ENCODE results near the gene ZNF266. TPM values are rescaled to one million over a fixed set of nuclear protein-coding genes. Genes with fewer than 3 reads are reported as not detected.

ZNF266 gene
- 12.4 TPM for polyA plus RNA-seq (2012; ENCODE audit: insufficient read depth, insufficient read length, low read depth)

DNA sequence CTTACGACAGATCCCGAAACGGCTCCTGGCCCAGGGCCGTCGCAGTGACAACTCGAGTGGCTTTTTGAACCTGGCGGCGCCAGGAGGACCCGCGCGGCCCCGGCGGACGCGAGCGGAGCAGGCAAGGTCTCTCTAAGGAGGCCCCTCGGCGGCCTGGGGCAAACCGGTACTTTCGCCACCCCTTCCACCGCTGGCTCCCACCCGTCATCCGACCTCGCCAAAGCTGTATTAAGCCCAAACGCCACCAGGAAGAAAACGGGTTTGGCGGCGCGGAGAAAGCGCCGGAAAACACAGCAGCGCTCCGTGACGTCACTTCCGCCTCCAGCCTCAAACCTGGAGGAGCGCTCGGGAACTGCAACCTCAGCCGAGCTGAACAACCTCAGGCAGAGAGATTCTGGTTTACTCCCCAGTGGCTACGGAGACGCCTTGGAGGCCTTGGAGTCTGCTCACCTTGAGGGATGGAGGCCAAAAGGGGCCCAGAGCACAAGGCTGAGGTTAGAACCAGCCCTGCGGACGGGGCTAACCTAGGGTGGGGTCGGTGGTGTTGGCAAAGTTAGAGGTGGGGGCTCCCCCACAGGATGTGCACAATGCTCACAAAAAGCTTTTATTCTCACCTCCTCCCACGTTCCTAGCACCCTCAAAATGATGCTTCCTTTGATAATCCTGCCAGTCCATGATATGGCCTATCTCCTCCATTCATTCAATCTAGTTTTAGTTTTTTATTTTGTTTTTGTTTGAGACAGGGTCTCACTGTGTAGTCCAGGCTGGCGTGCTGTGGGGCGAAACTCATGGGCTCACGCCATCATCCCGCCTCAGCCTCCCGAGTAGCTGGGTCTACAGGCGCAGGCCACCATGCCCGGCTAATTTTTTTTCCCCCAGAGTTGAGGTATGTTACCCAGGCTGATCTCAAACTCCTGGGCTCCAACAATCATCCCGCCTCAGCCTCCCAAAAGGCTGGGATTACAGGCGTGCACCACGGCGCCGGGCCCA lies at the start of gene ZNF266:
ZNF266 (minus strand) TSS at position 295 of the 990 bp plus-strand sequence. CDS start 15,484 bp downstream, outside the sequence.
- Histone ChIP-seq H3K27me3 (no peaks in the 10 kb centered on the region), H3K4me3 (ENCODE audit: low read depth, low read length) (peak within 1 kb of the TSS; percentile 92), H3K4me1 (no peaks in the 10 kb centered on the region)

GRCh38 chr19:9485140-9485539 lies 49.8 kb upstream of the ZNF266 start:
- no peak for TF ChIP-seq CTCF (IDR thresholded peaks at IDR 0.05; ENCODE audit: low read depth, low read length)

More for the DNA sequence above, at the start of gene ZNF266:
- TF ChIP-seq CTCF (IDR thresholded peaks at IDR 0.05; ENCODE audit: low read depth, low read length), result peak; percentile 60
- Histone ChIP-seq H3K9me3 (no peaks in the 10 kb centered on the region), H3K36me3 (peaks cover 22% of the 10 kb centered on the region)
- peak; percentile 92 for DNase-seq

GRCh38 chr19:9474975-9475374 lies 39.6 kb upstream of the ZNF266 start:
- no peak for DNase-seq
- H3K9me3 ChIP-seq, result no peaks in the 10 kb centered on the region; the same call in 1 of the 2 replicates
- H3K4me1 ChIP-seq, result no peaks in the 10 kb centered on the region
- H3K4me3 ChIP-seq (ENCODE audit: low read depth, low read length), result no peak overlapping the region
- H3K27me3 ChIP-seq, result no peaks in the 10 kb centered on the region
- peaks cover 17% of the 10 kb centered on the region for H3K36me3 ChIP-seq
- no peak for TF ChIP-seq CTCF (IDR thresholded peaks at IDR 0.05; ENCODE audit: low read depth, low read length)

More at GRCh38 chr19:9485140-9485539, 49.8 kb upstream of the ZNF266 start:
- Histone ChIP-seq H3K4me1 (no peaks in the 10 kb centered on the region), H3K9me3 (no peaks in the 10 kb centered on the region), H3K36me3 (peaks cover 6% of the 10 kb centered on the region; the same call in 1 of the 2 replicates), H3K27me3 (no peaks in the 10 kb centered on the region), H3K4me3 (ENCODE audit: low read depth, low read length) (no peak overlapping the region)
- no peak for DNase-seq

- no peak for DNase-seq
- Histone ChIP-seq H3K9me3 (peaks cover 6% of the 10 kb centered on the region), H3K36me3 (peaks cover 11% of the 10 kb centered on the region)
These were observed 31.8 kb upstream of the ZNF266 start for GRCh38 chr19:9467161-9467560.

DNA sequence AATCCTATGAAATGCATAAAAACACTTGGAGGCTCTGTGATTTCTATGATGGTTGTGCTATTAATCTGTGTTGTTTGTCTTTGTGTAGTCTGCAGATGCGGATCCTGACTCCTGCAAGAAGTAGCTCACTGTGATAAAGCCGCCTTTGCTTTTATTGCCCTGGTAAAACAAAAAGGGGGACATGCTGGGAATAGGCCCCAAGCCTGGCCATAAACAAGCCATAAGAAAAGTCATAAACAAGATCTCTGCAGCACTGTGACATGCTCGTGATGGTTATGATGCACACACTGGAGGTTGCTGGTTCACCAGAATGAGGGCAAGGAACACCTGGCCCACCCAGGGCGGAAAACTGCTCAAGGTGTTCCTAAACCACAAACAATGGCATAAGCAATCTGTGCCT lies 26.6 kb upstream of the ZNF266 start:
- Histone ChIP-seq H3K27me3 (no peaks in the 10 kb centered on the region), H3K36me3 (no peaks in the 10 kb centered on the region; the same call in 1 of the 2 replicates), H3K9me3 (no peaks in the 10 kb centered on the region), H3K4me3 (ENCODE audit: low read depth, low read length) (no peak overlapping the region), H3K4me1 (no peaks in the 10 kb centered on the region)
- no peak for TF ChIP-seq CTCF (IDR thresholded peaks at IDR 0.05; ENCODE audit: low read depth, low read length)
- no peak for DNase-seq

More at GRCh38 chr19:9467161-9467560, 31.8 kb upstream of the ZNF266 start:
- no peaks in the 10 kb centered on the region for H3K4me1 ChIP-seq
- no peaks in the 10 kb centered on the region for H3K27me3 ChIP-seq
- no peak for TF ChIP-seq CTCF (IDR thresholded peaks at IDR 0.05; ENCODE audit: low read depth, low read length)
- no peak overlapping the region for H3K4me3 ChIP-seq (ENCODE audit: low read depth, low read length)

Measured in BE2C (cell line).